GM21367 (cell line): Measurements from ENCODE around the gene YTHDF2.
"Not testable (repeated sequence)": the region's sequence is repeated elsewhere in the genome, so short reads cannot be mapped to it uniquely, and the experiment has no call there.

ENCODE experiments used
- ATAC-seq: cut with Tn5 transposase; IDR thresholded peaks from one replicate; pipeline ENCODE4 v1.9.1; 2021; ENCODE audit not compliant: unreplicated experiment

The YTHDF2 gene

DNA sequence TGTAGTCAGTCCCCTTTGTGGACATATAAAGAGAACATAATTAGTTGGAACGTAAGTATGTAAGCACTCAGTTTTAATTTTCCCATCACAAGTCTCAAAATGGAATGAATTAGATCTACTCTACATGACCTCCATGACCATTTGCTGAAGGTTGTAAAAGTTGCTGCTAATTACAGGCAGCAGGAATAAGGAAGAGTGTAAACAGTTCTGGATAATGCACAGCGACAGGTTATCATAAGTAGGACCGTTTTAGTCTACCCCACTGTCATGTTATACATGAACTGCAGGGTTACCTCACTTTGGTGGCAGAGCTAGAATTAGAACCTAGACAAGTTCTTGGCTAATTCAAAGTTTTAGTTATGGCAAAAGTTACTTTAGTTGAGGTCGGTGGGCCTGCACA, 21.7 kb downstream of the YTHDF2 start:
- ATAC-seq: no peak

DNA sequence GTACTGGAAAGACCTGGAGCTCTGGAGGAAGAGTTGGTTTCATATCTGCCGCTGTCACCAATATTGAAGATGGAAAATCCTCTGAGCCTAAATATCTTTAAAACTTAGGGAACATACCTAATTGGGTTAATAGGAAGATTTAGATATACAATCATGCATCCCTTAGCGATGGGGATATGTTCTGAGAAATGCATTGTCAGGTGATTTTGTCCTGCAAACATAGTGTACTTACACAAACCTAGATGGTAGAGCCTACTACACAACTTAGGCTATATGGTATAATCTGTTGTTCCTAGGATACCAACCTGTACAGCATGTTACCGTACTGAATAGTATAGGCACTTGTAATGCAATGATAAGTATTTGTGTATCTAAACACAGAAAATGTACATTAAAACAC, 22.5 kb downstream of the YTHDF2 start:
- ATAC-seq: no peak

DNA sequence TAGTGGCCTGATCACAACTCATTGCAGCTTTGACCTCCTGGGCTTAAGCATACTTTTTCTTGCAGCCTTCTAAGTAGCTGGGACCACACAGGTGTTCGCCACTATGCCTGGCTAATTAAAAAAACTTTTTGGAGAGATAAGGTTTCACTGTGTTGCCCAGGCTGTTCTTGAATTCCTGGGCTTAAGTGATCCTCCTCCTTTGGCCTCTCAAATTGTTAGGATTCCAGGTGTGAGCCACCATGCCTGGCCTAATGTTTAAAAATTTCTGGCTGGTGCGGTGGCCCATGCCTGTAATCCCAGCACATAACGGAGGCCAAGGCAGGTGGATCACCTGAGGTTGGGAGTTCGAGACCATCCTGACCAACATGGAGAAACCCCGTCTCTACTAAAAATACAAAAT, 24.4 kb downstream of the YTHDF2 start:
- no peak for ATAC-seq

DNA sequence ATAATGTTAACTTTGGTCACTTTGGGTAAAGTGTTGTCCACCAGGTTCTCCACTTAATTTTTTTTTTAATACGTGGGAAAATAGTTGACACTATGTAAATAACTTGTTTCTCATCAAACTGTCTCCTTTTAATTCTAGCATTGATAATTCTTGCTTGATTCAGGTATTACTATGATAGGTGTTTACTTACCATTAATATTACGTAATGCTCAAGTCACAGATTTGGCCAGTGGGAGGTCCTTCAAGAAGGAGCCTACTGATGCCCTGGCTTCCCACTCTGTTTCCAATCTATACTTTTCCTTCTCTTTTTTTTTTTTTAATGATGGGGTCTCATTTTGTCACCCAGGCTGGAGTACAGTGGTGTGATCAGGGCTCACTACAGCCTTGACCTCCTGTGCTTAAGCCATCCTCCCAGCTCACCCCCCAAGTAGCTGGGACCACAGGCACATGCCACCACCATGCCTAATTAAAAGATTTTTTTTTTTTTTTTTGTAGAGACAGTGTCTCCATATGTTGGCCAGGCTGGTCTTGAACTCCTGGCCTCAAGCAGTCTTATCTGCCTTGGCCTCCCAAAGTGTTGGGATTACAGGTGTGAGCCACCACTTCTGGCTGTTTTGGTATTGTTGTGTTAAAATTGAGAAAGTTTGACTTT, 29.9 kb downstream of the YTHDF2 start:
- ATAC-seq: no peak

DNA sequence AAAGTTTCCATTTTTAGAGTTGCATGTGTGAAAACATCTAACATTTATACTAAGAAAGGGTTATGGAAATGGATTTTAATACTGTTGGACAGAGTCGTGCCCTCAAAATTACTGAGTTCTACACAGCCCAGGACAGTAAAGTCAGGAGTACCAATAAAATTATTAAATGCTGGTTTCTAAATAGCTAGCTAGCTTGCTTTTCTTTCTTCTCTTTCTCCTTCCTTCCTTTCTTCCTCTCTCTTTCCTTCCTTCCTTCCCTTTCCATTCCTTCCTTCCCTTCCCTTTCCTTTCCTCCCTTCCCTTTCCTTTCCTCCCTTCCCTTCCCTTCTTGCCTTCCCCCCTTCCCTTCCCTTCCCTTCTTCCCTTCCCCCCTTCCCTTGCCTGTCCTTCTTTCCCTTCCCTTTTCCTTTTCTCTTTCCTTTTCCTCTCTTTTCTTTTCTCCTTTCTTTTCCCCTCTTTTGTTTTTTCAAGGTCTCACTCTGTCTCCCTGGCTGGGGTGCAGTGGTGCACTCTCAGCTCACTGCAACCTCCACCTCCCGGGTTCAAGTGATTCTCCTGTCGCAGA, 33.9 kb downstream of the YTHDF2 start:
- no peak for ATAC-seq

DNA sequence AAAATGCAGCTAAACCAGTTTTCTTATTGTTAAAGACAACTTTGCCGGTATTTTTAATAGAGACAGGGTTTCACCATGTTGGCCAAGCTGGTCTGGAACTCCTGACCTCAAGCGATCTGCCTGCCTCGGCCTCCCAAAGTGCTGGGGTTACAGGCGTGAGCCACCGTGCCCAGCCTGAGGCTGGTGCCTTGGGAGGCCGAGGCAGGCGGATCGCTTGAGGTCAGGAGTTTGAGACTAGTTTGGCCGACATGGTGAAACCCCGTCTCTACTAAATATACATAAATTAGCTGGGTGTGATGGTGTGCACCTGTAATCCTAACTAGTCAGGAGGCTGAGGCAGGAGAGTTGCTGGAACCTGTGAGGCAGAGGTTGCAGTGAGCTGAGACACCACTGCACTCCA, 35.2 kb downstream of the YTHDF2 start:
- ATAC-seq: not testable (repeated sequence)

DNA sequence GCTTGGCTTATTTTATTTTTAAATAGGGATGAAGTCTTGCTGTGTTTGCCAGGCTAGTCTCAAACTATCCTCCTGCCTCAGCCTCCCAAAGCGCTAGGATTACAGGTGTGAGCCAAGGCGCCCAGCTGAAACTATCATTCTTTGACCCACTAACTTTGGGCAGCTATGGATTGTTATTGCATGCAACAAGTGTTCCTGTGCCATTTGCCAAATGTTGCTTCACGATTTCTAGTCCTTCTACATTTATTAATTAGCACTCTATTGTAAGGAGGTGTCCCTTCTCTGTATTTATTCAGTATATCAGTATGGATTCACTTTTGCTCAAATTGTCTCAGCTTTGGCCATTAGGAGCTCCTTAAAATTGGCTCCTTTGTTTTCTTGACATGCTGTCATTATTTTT, 36.4 kb downstream of the YTHDF2 start:
- no peak for ATAC-seq

DNA sequence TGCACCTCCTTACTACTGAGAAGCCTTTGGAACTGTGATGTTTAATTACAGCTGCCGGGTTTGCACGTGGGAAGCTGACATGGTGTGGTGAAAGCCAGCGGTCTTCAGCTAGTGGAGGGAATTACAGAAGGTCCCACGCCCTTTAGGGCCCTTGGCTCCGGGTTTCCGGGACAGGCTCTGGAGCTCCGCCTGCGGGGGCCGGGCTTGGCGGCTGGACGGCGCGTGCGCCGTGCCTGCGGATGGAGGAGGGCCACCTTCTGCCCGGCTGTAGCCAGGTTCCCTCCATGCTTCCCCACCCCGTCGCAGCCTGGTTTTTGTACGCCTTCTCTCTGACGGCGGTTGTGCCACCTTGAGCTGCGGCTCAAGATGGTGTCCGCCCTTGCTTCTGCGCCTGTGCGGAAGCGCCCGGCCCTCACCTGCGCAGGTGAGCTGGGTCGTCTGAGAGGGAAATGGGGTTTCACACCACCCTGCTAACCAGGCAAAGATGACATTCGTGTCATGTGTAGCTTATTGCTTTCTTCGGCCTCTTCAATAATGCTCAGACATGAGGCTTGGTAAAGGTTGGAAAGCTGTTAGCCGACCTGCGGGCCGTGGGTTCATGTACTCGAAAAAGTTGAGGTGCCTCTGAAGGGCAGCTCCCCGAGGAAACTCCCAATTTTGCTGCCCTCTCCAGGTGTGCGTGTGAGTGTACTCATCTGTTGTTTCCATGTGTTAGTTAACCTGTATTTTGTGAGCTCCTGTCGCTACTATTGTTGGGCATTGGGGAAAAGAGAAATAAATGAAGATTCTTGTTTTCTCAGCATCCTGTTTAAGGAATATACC, 38.6 kb downstream of the YTHDF2 start:
- no peak for ATAC-seq

DNA sequence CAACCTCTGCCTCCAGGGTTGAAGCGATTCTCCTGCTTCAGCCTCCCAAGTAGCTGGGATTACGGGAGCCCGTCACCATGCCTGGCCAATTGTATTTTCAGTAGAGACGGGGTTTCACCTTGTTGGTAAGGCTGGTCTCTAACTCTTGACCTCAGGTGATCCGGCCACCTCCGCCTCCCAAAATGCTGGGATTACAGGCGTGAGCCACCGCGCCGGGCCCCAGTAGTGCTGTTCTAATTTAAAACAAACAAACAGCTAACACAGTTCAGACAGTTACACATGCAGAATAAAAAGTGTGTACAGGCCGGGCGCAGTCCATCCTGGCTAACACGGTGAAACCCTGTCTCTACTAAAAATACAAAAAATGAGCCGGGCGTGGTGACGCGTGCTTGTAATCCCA, 39.6 kb downstream of the YTHDF2 start:
- ATAC-seq: no peak

DNA sequence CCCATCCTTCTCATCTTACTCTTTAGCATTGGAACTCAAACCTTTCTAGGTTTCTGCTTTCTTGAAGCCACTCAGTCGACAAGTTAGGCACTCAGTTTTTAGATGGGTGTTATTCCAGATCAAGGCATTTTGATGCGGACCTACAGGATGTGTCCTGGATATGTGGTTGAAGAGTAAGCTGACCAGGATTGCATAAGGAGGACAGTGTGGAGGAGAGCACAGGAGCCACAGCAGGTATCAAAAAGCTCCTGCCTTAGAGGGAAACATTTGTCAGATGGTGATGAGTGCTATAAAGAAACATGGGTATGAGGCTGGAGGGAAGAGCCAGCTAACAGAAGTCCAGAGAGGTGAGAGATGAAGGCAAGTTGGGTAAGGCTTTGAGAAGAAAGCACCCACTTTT, 41.3 kb downstream of the YTHDF2 start:
- no peak for ATAC-seq

DNA sequence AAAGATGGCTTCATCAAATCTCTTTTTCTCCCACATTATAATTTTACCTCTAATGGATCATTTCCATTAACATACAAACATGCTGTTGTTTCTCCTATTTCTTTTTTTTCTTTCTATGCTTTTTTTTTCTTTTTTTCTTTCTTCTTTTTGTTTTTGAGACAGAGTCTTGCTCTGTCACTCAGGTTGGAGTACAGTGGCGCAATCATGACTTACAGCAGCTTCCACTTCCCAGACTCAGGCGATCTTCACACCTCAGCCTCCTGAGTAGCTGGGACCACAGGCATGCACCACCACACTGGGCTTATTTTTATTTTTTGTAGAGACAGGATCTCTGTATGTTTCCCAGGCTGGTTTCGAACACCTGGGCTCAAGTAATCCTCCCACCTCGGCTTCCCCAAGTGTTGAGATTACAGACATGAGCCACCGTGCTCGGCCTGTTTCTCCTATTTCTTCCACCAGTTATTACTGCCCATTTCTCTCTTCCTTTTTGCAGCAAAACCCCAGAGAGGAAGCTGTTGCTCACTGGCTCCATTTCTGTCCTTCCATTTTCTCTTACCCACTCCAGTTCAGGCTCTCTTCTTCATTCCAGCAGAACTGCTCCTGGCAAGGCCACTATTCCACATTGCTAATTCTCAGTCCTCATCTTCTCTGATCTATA, 43.1 kb downstream of the YTHDF2 start:
- ATAC-seq: no peak

DNA sequence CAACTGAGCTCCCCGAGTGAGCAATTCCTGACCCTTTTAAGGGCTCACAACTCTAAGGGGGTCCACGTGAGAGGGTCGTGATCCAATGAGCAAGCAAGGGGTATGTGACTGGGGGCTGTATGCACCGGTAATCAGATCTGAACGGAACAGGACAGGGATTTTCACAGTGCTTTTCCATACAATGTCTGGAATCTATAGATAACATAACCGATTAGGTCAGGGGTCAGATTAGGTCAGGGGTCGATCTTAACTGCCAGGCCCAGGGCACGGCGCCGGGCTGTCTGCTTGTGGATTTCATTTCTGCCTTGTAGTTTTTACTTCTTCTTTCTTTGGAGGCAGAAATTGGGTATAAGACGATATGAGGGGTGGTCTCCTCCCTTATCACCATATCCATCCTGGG, 44.6 kb downstream of the YTHDF2 start:
- no peak for ATAC-seq

DNA sequence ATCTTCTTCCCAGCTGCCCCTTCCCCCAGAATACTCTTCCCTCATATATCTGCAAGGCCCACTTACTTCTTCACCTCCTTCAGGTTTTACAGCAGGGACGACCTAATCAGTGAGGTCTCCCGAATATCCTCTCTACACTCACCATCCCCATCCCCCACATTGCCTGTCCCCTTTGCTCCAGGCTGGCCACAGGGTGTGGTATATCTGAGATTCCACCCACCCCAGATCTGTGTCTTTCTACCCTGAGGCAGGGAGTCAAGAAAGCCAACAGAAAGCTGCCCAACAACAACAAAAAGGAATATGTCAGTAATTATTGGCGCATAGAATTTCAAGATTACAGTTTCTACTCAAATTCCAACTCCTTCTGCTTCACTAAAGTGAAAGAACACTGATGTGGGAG, 45.3 kb downstream of the YTHDF2 start:
- ATAC-seq: no peak

DNA sequence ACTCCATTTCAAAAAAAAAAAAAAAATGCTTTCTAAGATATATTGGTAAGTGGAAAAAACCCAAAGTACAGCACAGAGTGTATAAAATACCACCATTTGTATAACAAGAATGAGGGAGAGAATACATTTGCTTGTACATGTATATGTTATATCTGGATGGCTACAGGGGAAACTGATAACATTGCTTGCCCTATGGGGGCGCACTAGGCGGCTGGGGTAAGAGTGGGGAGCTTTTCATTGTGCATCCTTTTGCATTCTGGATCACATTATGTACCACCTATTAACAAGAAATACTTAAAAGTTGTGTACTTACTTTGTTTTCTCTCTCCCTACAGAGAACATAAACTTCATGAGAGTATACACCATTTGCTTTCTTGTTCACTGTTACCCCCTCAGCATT, 46.6 kb downstream of the YTHDF2 start:
- ATAC-seq: no peak

DNA sequence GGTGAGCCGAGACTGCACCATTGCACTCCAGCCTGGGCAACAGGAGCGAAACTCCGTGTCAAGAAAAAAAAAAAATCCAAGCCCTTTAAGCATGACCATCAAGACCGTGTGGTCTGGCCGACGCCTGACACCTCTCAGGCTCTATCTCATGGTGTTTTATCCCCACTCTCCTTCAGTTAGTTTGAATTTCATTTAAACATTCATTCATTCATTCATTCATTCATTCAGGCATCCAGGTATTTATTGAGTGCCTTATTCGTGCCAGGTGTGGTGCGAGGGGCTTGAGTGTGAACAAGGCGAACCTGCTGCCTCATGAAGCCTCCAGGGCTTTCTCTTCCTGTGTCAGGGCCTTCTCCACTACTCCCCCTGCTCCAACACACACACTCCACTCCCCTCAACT, 52.7 kb downstream of the YTHDF2 start:
- ATAC-seq: no peak

DNA sequence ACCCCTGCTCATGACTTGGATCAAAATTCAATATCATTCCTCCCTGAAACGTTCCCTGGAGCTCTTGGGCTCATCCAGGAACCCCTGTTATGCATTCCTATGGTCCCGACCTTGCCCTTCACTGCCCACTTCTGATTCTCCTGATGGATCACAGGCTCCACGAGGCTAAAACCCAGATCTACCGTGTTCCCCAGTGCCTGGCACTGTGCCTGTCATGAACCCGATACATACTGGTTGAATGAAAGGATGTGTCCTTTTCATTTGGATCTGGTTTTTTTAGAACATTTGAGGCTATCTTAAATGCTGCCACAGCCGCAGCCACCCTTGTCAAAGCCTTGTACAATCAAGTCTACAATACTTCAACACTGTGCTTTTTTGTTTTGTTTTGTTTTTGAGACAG, 53.1 kb downstream of the YTHDF2 start:
- no peak for ATAC-seq

DNA sequence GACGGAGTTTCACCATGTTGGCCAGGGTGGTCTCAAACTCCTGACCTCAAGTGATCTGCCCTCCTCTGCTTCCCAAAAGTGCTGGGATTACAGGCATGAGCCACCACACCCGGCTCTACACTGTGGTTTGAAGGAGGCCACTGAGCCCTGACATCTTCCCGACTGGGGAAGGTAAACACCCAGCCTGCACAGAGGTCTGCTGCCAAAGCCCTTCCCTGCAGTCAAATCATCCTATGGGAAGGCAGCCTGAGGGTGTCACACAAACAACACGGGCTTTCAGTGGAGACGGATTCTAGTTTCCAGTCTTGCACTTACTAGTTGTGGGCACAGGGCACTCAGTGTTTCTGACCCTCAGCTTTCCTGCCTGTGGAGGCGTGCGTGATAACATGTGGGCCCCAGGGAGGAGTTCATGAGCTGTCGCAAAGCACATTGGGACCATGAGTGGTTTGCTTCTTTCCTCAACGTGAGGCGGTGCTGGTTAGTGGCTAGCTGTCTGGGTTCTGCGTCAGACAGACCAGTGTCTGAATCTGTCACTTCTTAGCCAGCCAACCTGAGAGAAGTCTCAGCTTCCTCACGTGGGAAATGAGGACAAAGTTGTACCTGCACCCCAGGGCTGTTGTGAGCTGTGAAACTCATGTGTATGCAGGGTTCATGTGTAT, 53.8 kb downstream of the YTHDF2 start:
- no peak for ATAC-seq

DNA sequence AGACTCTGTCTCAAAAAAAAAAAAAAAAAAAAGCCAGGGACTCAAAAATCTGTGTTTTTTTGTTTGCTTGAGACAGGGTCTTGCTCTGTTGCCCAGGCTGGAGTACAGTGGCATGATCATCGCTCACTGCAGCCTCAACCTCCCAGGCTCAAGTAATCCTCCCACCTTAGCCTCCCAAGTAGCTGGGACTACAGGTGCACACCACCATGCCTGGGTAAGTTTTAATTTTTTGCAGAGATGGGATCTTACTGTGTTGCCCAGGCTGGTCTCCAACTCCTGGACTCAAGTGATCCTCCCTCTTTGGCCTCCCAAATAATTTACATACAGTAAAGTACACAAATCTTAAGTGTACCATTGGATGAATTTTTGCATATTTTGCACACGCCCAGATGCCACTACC, 55.2 kb downstream of the YTHDF2 start:
- not testable (repeated sequence) for ATAC-seq

DNA sequence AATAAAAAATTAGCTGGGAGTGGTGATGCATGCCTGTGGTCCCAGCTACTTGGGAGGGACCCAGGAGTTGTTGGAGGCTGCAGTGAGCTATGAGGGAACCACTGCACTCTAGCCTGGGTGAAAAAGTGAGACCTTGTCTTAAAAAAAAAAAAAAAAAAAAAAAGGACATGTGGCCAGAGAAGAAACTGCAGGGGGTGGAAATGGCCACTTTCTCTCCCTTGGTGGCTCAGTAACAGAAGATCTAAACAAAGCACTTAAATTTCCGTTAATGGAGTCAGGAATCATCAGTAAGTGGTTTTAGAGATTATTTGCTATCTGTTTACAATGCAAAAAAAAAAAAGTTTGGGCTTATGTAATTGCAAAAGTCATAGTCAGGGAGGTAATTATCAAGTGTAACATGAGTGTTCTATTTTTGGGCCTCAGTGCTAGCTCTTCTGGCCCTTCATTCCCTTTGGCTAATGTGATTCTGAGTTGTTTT, 55.9 kb downstream of the YTHDF2 start:
- ATAC-seq: no peak

DNA sequence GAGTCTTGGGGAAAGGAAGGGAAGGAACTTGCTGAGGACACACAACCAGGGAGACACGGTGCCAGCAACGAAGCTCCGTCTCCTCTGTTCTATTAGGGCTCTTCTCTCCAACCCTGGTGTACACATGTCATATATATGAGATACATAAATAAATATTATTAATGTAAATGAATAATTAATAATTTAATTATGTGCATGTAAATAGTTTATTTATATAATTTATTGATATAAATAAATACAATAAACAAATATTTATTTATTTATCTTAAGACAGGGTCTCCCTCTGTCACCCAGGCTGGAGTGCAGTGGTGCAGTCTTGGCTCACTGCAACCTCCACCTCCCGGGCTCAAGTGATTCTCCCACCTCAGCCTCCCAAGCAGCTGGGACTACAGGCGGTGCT, 57.8 kb downstream of the YTHDF2 start:
- ATAC-seq: not testable (repeated sequence)
